ENCODE results near the gene LRMDA. TPM values are rescaled to one million over a fixed set of nuclear protein-coding genes. Genes with fewer than 3 reads are reported as not detected.

The LRMDA gene
- total RNA-seq, 1 donor from 2014 or later = 22.3 TPM

- DNase-seq (ENCODE audit: missing footprints) = no peak
- intact Hi-C loops (cut with DNase I) = no loop called here
- ATAC-seq = no peak
Measured at GRCh38 chr10:75861582-75861981, 430.2 kb downstream of the LRMDA start.

GRCh38 chr10:75862935-75863334 is 431.5 kb downstream of the LRMDA start:
- intact Hi-C loops (cut with DNase I) = no loop called here
- no peak for ATAC-seq
- no peak for DNase-seq (ENCODE audit: missing footprints)

GRCh38 chr10:75864717-75865116 is 433.3 kb downstream of the LRMDA start:
- ATAC-seq (no peak), DNase-seq (ENCODE audit: missing footprints) (no peak)
- intact Hi-C loops (cut with DNase I) = no loop called here

- intact Hi-C loops (cut with DNase I) = no loop called here
- no peak for DNase-seq (ENCODE audit: missing footprints)
- no peak for ATAC-seq
Measured at GRCh38 chr10:75865413-75866299, 434.2 kb downstream of the LRMDA start.

- ATAC-seq = no peak
- DNase-seq (ENCODE audit: missing footprints) = no peak
- intact Hi-C loops (cut with DNase I) = no loop called here
Measured at GRCh38 chr10:75866300-75866625, 434.8 kb downstream of the LRMDA start.

GRCh38 chr10:75866731-75867130 is 435.3 kb downstream of the LRMDA start:
- ATAC-seq = no peak

GRCh38 chr10:75868574-75868973 is 437.1 kb downstream of the LRMDA start:
- DNase-seq (ENCODE audit: missing footprints) (no peak), ATAC-seq (no peak)
- intact Hi-C loops (cut with DNase I) = no loop called here

More at GRCh38 chr10:75866731-75867130, 435.3 kb downstream of the LRMDA start:
- intact Hi-C loops (cut with DNase I) = no loop called here
- DNase-seq (ENCODE audit: missing footprints) = no peak

GRCh38 chr10:75870039-75870645 is 438.7 kb downstream of the LRMDA start:
- ATAC-seq (no peak), DNase-seq (ENCODE audit: missing footprints) (no peak)
- intact Hi-C loops (cut with DNase I) = no loop called here

GRCh38 chr10:75875740-75876139 is 444.3 kb downstream of the LRMDA start:
- DNase-seq (ENCODE audit: missing footprints) (no peak), ATAC-seq (no peak)
- intact Hi-C loops (cut with DNase I) = no loop called here

- intact Hi-C loops (cut with DNase I) = no loop called here
- ATAC-seq = no peak
Measured at GRCh38 chr10:75876710-75877109, 445.3 kb downstream of the LRMDA start.

GRCh38 chr10:75877877-75878276 is 446.5 kb downstream of the LRMDA start:
- DNase-seq (ENCODE audit: missing footprints) (no peak), ATAC-seq (no peak)
- intact Hi-C loops (cut with DNase I) = no loop called here

More at GRCh38 chr10:75876710-75877109, 445.3 kb downstream of the LRMDA start:
- DNase-seq (ENCODE audit: missing footprints) = no peak

GRCh38 chr10:75878586-75878985 is 447.2 kb downstream of the LRMDA start:
- ATAC-seq = no peak
- intact Hi-C loops (cut with DNase I) = no loop called here

GRCh38 chr10:75880031-75880775 is 448.8 kb downstream of the LRMDA start:
- DNase-seq (ENCODE audit: missing footprints) (no peak), ATAC-seq (no peak)
- intact Hi-C loops (cut with DNase I) = no loop called here

More at GRCh38 chr10:75878586-75878985, 447.2 kb downstream of the LRMDA start:
- DNase-seq (ENCODE audit: missing footprints) = no peak

- ATAC-seq = no peak
- DNase-seq (ENCODE audit: missing footprints) = no peak
- intact Hi-C loops (cut with DNase I) = no loop called here
Measured at GRCh38 chr10:75883081-75884072, 452.0 kb downstream of the LRMDA start.

GRCh38 chr10:75884808-75885207 is 453.4 kb downstream of the LRMDA start:
- no peak for ATAC-seq
- DNase-seq (ENCODE audit: missing footprints) = no peak
- intact Hi-C loops (cut with DNase I) = no loop called here

- intact Hi-C loops (cut with DNase I) = no loop called here
Measured at GRCh38 chr10:75887369-75887768, 455.9 kb downstream of the LRMDA start.

GRCh38 chr10:75887992-75888680 is 456.7 kb downstream of the LRMDA start:
- DNase-seq (ENCODE audit: missing footprints) = no peak
- intact Hi-C loops (cut with DNase I) = no loop called here
- ATAC-seq = no peak

More at GRCh38 chr10:75887369-75887768, 455.9 kb downstream of the LRMDA start:
- no peak for DNase-seq (ENCODE audit: missing footprints)
- no peak for ATAC-seq

GRCh38 chr10:75889051-75889450 is 457.6 kb downstream of the LRMDA start:
- intact Hi-C loops (cut with DNase I) = no loop called here
- ATAC-seq (no peak), DNase-seq (ENCODE audit: missing footprints) (no peak)
